Measurements from ENCODE around the gene SCARB1. TPM values are rescaled to one million over a fixed set of nuclear protein-coding genes. Genes with fewer than 3 reads are reported as not detected.

SCARB1 gene
- total and polyA plus RNA-seq, 2 donors (not counting 3 experiments of a cell fraction or from before 2014, with no cell fraction given) = 125 to 141 TPM

GRCh38 chr12:124780336-124780735 is 83.3 kb downstream of the SCARB1 start:
- Histone ChIP-seq H3K36me3 (ENCODE audit: control insufficient read depth in 2 of 2, extremely low read depth in 1 of 2, insufficient read depth in 2 of 2, low read length in 2 of 2) (peaks cover 2 to 5% of the 10 kb centered on the region in 2 experiments), H3K4me3 (replicated peaks in 1 of 3; ENCODE audit: insufficient read depth in 1 of 3, low read depth in 1 of 3, low read length in 3 of 3) (no peak overlapping the region), H3K9me3 (replicated peaks; ENCODE audit: control insufficient read depth, insufficient read depth, low read length) (no peaks in the 10 kb centered on the region), H2AFZ (ENCODE audit: low read depth, low read length) (no peak overlapping the region), H3K9me1 (replicated peaks; ENCODE audit: control insufficient read depth, extremely low read depth, insufficient read depth, low read length) (no peaks in the 10 kb centered on the region), H3K27me3 (ENCODE audit: control insufficient read depth in 2 of 2, insufficient read depth in 2 of 2, low read length in 2 of 2) (no peaks in the 10 kb centered on the region), H3K9ac (replicated peaks; ENCODE audit: extremely low read depth, insufficient read depth, low read length) (no peak overlapping the region), H3K79me2 (ENCODE audit: control insufficient read depth, insufficient read depth, low read length) (no peaks in the 10 kb centered on the region), H3K27ac (ENCODE audit: insufficient read depth, low read depth, low read length) (no peak overlapping the region), H3K4me1 (ENCODE audit: control insufficient read depth, extremely low read depth, insufficient read depth, low read length) (peaks cover 8% of the 10 kb centered on the region), H4K20me1 (replicated peaks; ENCODE audit: control insufficient read depth, extremely low read depth, insufficient read depth, low read length) (no peaks in the 10 kb centered on the region), H3K4me2 (ENCODE audit: insufficient read depth, low read length) (no peak overlapping the region)
- ChIA-PET POLR2A (no interaction called here), CTCF (interaction anchor here (1.2 to 1.3 kb wide), 2 partner anchors 9 to 748 kb away, joined by 3 read pairs; no protein-coding TSS in a partner anchor)
- dilution Hi-C loops (cut with MboI; ENCODE audit: extremely low pct_ligation_motif_present, low sequenced_read_pairs) (no loop called here), intact Hi-C loops (cut with micrococcal nuclease) (no loop called here)
- FAIRE-seq (no peak), DNase-seq (ENCODE audit: low read depth, low spot score) (no peak)
- BruUV-seq (replicated peaks) = no TSS peak
- no peak for TF ChIP-seq POLR2A (IDR thresholded peaks at IDR 0.05; ENCODE audit: low read depth, low read length)
- no peak for TF ChIP-seq JUN (IDR thresholded peaks at IDR 0.05; ENCODE audit: borderline replicate concordance, insufficient read depth, insufficient read length, low read depth)
- no peak for TF ChIP-seq POLR2AphosphoS5 (IDR thresholded peaks at IDR 0.05; ENCODE audit: insufficient read depth, low read depth, low read length)
- TF ChIP-seq GATA2 (IDR thresholded peaks at IDR 0.05; ENCODE audit: insufficient read depth, insufficient read length, low read depth, low read length) = no peak
- TF ChIP-seq EZH2 (IDR thresholded peaks at IDR 0.05; ENCODE audit: borderline replicate concordance, low read depth, low read length, severe bottlenecking) = no peak

- no peaks in the 10 kb centered on the region for H3K79me2 ChIP-seq (ENCODE audit: control insufficient read depth, insufficient read depth, low read length)
- DNase-seq (ENCODE audit: low read depth, low spot score) = no peak
- POLR2A ChIA-PET = no interaction called here
- intact Hi-C loops (cut with micrococcal nuclease) = loop anchor here (5.0 to 10.0 kb wide), 2 partner anchors 128 to 455 kb away; no protein-coding TSS in a partner anchor
- no peak overlapping the region for H2AFZ ChIP-seq (ENCODE audit: low read depth, low read length)
- FAIRE-seq = no peak
- no peak overlapping the region for H3K4me2 ChIP-seq (ENCODE audit: insufficient read depth, low read length)
- CTCF ChIA-PET = interaction anchor here (1.2 to 1.3 kb wide), 2 partner anchors 8 to 747 kb away, joined by 3 read pairs; no protein-coding TSS in a partner anchor
- H3K4me3 ChIP-seq (replicated peaks in 1 of 3; ENCODE audit: insufficient read depth in 1 of 3, low read depth in 1 of 3, low read length in 3 of 3) = no peak overlapping the region
- H3K9ac ChIP-seq (replicated peaks; ENCODE audit: extremely low read depth, insufficient read depth, low read length) = no peak overlapping the region
- BruUV-seq (replicated peaks) = no TSS peak
- H4K20me1 ChIP-seq (replicated peaks; ENCODE audit: control insufficient read depth, extremely low read depth, insufficient read depth, low read length) = no peaks in the 10 kb centered on the region
- peaks cover 9% of the 10 kb centered on the region for H3K4me1 ChIP-seq (ENCODE audit: control insufficient read depth, extremely low read depth, insufficient read depth, low read length)
- dilution Hi-C loops (cut with MboI; ENCODE audit: extremely low pct_ligation_motif_present, low sequenced_read_pairs) = no loop called here
- H3K27ac ChIP-seq (ENCODE audit: insufficient read depth, low read depth, low read length) = no peak overlapping the region
- no peak for TF ChIP-seq POLR2A (IDR thresholded peaks at IDR 0.05; ENCODE audit: low read depth, low read length)
- no peak for TF ChIP-seq JUN (IDR thresholded peaks at IDR 0.05; ENCODE audit: borderline replicate concordance, insufficient read depth, insufficient read length, low read depth)
- no peak for TF ChIP-seq FOS (IDR thresholded peaks at IDR 0.05; ENCODE audit: borderline replicate concordance, insufficient read depth, low read length)
- no peak for TF ChIP-seq MAX (IDR thresholded peaks at IDR 0.05; ENCODE audit: insufficient read depth, insufficient read length)
- TF ChIP-seq CTCF (IDR thresholded peaks at IDR 0.05; ENCODE audit: extremely low read depth in 1 of 2, insufficient read depth in 1 of 2, low read depth in 1 of 2, low read length in 2 of 2) = no peak
- TF ChIP-seq GATA2 (IDR thresholded peaks at IDR 0.05; ENCODE audit: insufficient read depth, insufficient read length, low read depth, low read length) = no peak
- no peak for TF ChIP-seq POLR2AphosphoS5 (IDR thresholded peaks at IDR 0.05; ENCODE audit: insufficient read depth, low read depth, low read length)
- no peaks in the 10 kb centered on the region for H3K9me3 ChIP-seq (replicated peaks; ENCODE audit: control insufficient read depth, insufficient read depth, low read length)
- no peaks in the 10 kb centered on the region for H3K27me3 ChIP-seq (ENCODE audit: control insufficient read depth in 2 of 2, insufficient read depth in 2 of 2, low read length in 2 of 2)
- peaks cover 2 to 5% of the 10 kb centered on the region in 2 experiments for H3K36me3 ChIP-seq (ENCODE audit: control insufficient read depth in 2 of 2, extremely low read depth in 1 of 2, insufficient read depth in 2 of 2, low read length in 2 of 2)
- H3K9me1 ChIP-seq (replicated peaks; ENCODE audit: control insufficient read depth, extremely low read depth, insufficient read depth, low read length) = no peaks in the 10 kb centered on the region
These were observed 84.2 kb downstream of the SCARB1 start for GRCh38 chr12:124779161-124780141.
